Panc1 (cell line): ENCODE data around the gene MAL. TPM values are rescaled to one million over a fixed set of nuclear protein-coding genes. Genes with fewer than 3 reads are reported as not detected.

ENCODE experiments used
- ATAC-seq: fragments of 200-7000 bp; cut with Tn5 transposase; 2 replicates; pipeline ENCODE4 v1.9.1; 2020; ENCODE audit warnings: mild to moderate bottlenecking, moderate library complexity
- BruUV-seq: library from RNA; stranded (reverse); fragments of 400-500 nt; replicated peaks from 2 replicates; lab custom pipeline; 2021; lab: Mats Ljungman, UMichigan
- CTCF ChIA-PET: fragments of 300-600 bp; sonication (Branson Sonifier 250); formaldehyde crosslinking; loops from one replicate; lab custom pipeline; 2022; ENCODE audit warnings: antibody characterized with exemption; lab: Charles Lee
- POLR2A ChIA-PET: fragments of 300-600 bp; sonication (Branson Sonifier 250); formaldehyde crosslinking; loops from one replicate; lab custom pipeline; 2022; ENCODE audit warnings: antibody characterized with exemption; lab: Charles Lee
- DNase-seq: peaks from one replicate; pipeline ENCODE4 v3.0.0-alpha.2; 2010; ENCODE audit warnings: low read depth, low spot score
- H3K27ac ChIP-seq: 2 replicates; pipeline ENCODE4 v1.5.1; 2011; ENCODE audit warnings: mild to moderate bottlenecking, low read length, inconsistent platforms
- H3K27me3 ChIP-seq: fragments of 200-500 bp; sonication (Bioruptor generic); 2 replicates; pipeline ENCODE4 v1.6.0; 2014; ENCODE audit warnings: low read length, inconsistent platforms; ENCODE audit not compliant: control insufficient read depth, insufficient read depth
- H3K36me3 ChIP-seq: fragments of 200-500 bp; sonication (Bioruptor generic); 2 replicates; pipeline ENCODE4 v1.5.1; 2014; ENCODE audit warnings: inconsistent platforms, mild to moderate bottlenecking, low read length, moderate library complexity; ENCODE audit not compliant: control insufficient read depth, insufficient read depth
- H3K4me1 ChIP-seq: 2 replicates; pipeline ENCODE4 v1.5.1; 2011; ENCODE audit warnings: inconsistent platforms, mild to moderate bottlenecking, low read length, moderate library complexity; ENCODE audit not compliant: control insufficient read depth, insufficient read depth
- H3K4me3 ChIP-seq, 2 experiments: 2 replicates each; pipeline ENCODE4 v1.5.1; 2011 to 2012; ENCODE audit warnings: low read depth in 2 of 2, low read length in 2 of 2, mild to moderate bottlenecking in 2 of 2, inconsistent platforms in 1 of 2, moderate library complexity in 1 of 2
- H3K9me3 ChIP-seq: fragments of 200-500 bp; sonication (Bioruptor generic); 2 replicates; pipeline ENCODE4 v1.5.1; 2014; ENCODE audit warnings: low read depth, mild to moderate bottlenecking, inconsistent platforms, low read length, moderate library complexity; ENCODE audit not compliant: control insufficient read depth, insufficient read depth
- CTCF ChIP-seq: fragments of 450-650 bp; IDR thresholded peaks from 2 replicates; pipeline ENCODE4 v1.5.1; 2017; ENCODE audit warnings: mild to moderate bottlenecking
- POLR2AphosphoS5 ChIP-seq: IDR thresholded peaks from 2 replicates; pipeline ENCODE4 v1.6.1; 2012; ENCODE audit warnings: mild to moderate bottlenecking, low read depth, low read length, moderate library complexity
- REST ChIP-seq, 2 experiments: IDR thresholded peaks; 2 replicates each; pipeline ENCODE4 v1.6.1; 2011 to 2012; ENCODE audit warnings: low read depth in 2 of 2, control low read depth in 1 of 2, low read length in 1 of 2, mild to moderate bottlenecking in 1 of 2, moderate library complexity in 1 of 2; ENCODE audit not compliant: insufficient read depth in 1 of 2
- SIN3A ChIP-seq: IDR thresholded peaks from 2 replicates; pipeline ENCODE4 v1.6.1; 2012; ENCODE audit warnings: low read depth, mild to moderate bottlenecking, low read length, moderate library complexity, borderline replicate concordance; ENCODE audit not compliant: insufficient read depth
- TCF7L2 ChIP-seq: IDR thresholded peaks from 2 replicates; pipeline ENCODE4 v1.6.1; 2011; ENCODE audit warnings: mild to moderate bottlenecking, low read depth, low read length, inconsistent platforms
- in situ Hi-C: cut with HindIII; loops from 2 replicates; pipeline ENCODE4 v1.10.0; 2016; ENCODE audit warnings: low sequenced_read_pairs, low pct_unique_long_range_greater_than_20kb
- intact Hi-C: fragments of 100-400 bp; cut with micrococcal nuclease; formaldehyde crosslinking; loops from one replicate; pipeline ENCODE4 v1.10.0; 2022; ENCODE audit not compliant: unreplicated experiment
- total RNA-seq: library from RNA; stranded (reverse); gene quantifications from one replicate; pipeline ENCODE4 v1.2.1, GENCODE V29; 2021; ENCODE audit not compliant: unreplicated experiment

The MAL gene
- total RNA-seq, 1 experiment from 2014 or later = 1.3 TPM

GRCh38 chr2:94995553-94996304, 29.8 kb upstream of the MAL start:
- Histone ChIP-seq H3K27me3 (peaks cover 5% of the 10 kb centered on the region; the same call in 1 of the 2 replicates), H3K27ac (no peak overlapping the region), H3K36me3 (no peaks in the 10 kb centered on the region), H3K4me3 (no peak overlapping the region), H3K4me1 (no peaks in the 10 kb centered on the region), H3K9me3 (no peaks in the 10 kb centered on the region)
- intact Hi-C loops (no loop called here), in situ Hi-C loops (no loop called here)
- no TSS peak for BruUV-seq
- DNase-seq (no peak), ATAC-seq (no peak)
- ChIA-PET CTCF (no interaction called here), POLR2A (no interaction called here)
- TF ChIP-seq CTCF = no peak
- TF ChIP-seq TCF7L2 = no peak
- no peak for TF ChIP-seq REST (IDR thresholded peaks at IDR 0.05; ENCODE audit: insufficient read depth in 1 of 2, low read depth in 2 of 2, low read length in 1 of 2)
- no peak for TF ChIP-seq SIN3A
- no peak for TF ChIP-seq POLR2AphosphoS5

- in situ Hi-C loops = no loop called here
These were observed 29.0 kb upstream of the MAL start for GRCh38 chr2:94996305-94997100.

More at GRCh38 chr2:94996305-94997100, 29.0 kb upstream of the MAL start:
- ATAC-seq = no peak
- Histone ChIP-seq H3K36me3 (no peaks in the 10 kb centered on the region), H3K4me3 (no peak overlapping the region), H3K27me3 (peaks cover 5% of the 10 kb centered on the region; the same call in 1 of the 2 replicates), H3K27ac (no peak overlapping the region), H3K9me3 (no peaks in the 10 kb centered on the region), H3K4me1 (no peaks in the 10 kb centered on the region)
- DNase-seq = no peak
- intact Hi-C loops = no loop called here
- ChIA-PET POLR2A (no interaction called here), CTCF (no interaction called here)
- no peak for TF ChIP-seq TCF7L2
- no peak for TF ChIP-seq REST (IDR thresholded peaks at IDR 0.05; ENCODE audit: insufficient read depth in 1 of 2, low read depth in 2 of 2, low read length in 1 of 2)
- TF ChIP-seq POLR2AphosphoS5 = no peak
- TF ChIP-seq SIN3A = no peak
- no peak for TF ChIP-seq CTCF
- BruUV-seq = no TSS peak
